ENCODE results near the gene MRO.
"Not testable (repeated sequence)": the region's sequence is repeated elsewhere in the genome, so short reads cannot be mapped to it uniquely, and the experiment has no call there.

Gene MRO

GRCh38 chr18:50819728-50820378, at the start of gene MRO:
MRO (minus strand) TSS chr18:50820016; CDS start chr18:50809400, 10,616 bp downstream.
- peak; percentile 20 to 91 (median 76) for DNase-seq

GRCh38 chr18:50869150-50869549, 49.3 kb upstream of the MRO start:
- DNase-seq: no peak

- peak in 1 of 51 donors; percentile 5 for DNase-seq
These were observed 46.9 kb upstream of the MRO start for GRCh38 chr18:50866765-50867164.

DNA sequence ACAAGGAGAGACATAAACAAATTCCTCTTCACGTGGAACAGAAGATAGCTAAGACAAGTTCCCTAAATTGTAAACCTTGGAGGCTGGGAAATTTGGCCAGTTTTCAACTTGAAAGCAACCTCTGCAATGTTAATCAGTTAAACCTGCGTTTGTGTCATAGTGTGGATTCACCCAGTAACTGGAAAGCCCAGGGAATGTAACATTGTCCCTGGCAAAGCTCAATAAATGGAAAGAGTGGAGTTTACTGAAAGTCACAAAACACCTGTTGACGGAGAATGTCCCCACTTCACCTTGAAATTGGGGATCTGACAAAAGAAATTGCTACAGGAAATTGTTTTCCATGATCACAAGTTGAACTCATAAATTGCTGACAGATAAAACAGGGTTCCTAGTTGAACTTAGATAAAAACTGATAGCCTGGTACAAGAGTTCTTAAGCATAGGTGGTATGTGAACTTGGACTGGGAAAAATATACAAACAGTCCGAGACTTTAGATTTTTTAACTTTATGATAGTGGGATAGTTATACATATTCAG, 44.1 kb upstream of the MRO start:
- DNase-seq: no peak

- no peak for DNase-seq
These were observed 42.6 kb upstream of the MRO start for GRCh38 chr18:50862401-50862800.

DNA sequence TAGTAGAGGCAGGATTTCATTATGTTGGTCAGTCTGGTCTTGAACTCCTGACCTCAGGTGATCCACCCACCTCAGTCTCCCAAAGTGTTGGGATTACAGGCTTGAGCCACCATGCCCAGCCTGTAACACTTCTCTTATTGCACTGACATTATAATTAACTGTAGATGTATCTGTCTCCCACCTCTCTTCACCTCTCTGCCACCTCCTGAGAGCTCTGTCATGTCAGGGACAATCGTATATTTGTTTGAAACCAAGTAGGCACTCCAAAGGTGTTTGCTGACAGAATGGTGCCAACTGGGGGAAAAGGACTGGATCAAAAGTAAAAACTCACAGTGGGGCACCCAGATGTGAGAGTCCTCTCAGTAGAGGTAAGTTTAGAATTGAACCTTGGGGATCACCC, 41.8 kb upstream of the MRO start:
- DNase-seq: no peak

- DNase-seq: no peak
These were observed 40.2 kb upstream of the MRO start for GRCh38 chr18:50859793-50860555.

DNA sequence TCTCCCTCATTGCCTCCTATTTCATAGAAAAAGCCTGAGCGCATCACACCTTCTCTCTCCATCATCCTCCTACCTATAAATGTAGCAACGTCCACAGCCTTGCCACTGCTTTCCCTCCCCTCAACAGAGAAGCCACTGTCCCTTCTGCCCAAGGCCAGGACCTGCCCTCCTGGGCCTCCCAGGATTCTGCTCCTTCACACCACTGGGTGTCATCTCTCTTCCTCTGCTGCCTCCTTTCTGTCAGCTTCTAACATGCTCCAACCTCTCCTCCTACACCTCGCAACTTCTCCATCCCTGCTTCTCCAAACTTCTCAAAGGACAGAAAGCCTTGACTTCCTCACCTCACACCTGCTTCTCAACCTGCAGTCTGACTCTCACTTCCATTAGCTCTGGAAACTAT, 37.9 kb upstream of the MRO start:
- no peak for DNase-seq

DNA sequence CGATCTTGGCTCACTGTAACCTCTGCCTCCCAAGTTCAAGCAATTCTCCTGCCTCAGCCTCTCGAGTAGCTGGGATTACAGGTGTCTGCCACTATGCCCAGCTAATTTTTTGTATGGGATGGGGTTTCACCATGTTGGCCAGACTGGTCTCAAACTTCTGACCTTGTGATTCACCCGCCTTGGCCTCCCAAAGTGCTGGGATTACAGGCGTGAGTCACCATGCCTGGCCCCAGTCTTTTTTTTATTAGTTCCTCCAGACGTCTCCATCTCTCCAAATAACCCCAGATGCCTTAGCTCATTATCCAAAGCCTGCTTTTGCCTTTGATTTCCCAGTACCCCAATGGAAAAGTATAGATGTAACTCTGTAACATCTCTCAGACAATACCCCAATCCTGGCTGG, 37.4 kb upstream of the MRO start:
- not testable (repeated sequence) for DNase-seq

- no peak for DNase-seq
These were observed 36.4 kb upstream of the MRO start for GRCh38 chr18:50855976-50856757.

- peak in 1 of 51 donors; percentile 10 for DNase-seq
These were observed 34.1 kb upstream of the MRO start for GRCh38 chr18:50853863-50854271.

DNA sequence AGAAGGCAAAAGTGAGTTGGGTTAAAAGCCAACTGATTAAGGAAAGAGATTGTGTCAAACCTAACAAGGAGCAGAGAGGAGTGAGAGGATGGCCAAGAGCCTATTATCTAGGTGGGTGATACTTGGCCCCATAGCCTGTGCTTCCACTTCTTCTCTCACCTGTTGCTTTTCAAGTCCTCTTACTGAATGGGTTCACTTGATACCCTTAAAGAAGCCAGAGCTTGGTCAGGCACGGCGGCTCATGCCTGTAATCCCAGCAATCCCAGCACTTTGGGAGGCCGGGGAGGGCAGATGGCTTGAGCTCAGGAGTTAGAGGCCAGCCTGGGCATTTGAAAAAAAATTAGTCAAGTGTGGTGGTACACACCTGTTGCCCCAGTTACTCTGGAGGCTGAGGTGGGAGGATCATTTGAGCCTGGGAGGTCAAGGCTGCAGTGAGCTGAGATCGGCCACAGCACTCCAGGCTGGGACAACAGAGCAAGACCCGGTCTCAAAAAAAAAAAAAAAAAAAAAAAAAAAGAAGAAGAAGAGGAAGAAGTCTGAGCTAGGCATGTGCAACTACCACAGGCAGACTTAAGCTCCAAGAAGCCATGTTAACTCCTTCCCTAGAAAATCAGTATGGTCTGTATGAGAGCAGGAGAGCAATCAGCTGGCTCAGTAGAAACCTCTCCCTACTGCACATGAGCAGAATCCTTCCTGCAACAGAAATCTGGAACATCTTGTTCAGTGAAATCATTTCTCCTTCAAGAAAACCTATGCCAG, 30.7 kb upstream of the MRO start:
- DNase-seq: no peak

- DNase-seq: no peak
These were observed 29.6 kb upstream of the MRO start for GRCh38 chr18:50849419-50849821.

DNA sequence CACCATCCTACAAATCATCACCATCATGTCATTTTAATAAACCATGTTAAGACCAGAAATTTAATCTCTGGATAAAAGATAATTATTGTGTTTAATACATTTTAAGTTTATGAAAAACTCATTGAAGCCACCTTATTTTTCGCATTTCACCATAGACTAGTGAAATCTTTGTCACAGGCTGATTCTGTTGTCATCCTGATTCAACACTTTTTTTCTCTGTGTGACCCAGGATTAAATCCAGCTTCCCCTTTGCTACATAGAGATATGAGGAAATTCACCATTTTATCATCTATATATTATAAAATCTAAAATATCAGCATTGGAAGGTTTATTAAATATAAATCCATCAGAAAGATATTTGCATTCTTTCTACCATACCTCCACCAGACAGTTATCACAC, 29.2 kb upstream of the MRO start:
- DNase-seq: no peak

GRCh38 chr18:50848061-50848551, 28.3 kb upstream of the MRO start:
- no peak for DNase-seq

DNA sequence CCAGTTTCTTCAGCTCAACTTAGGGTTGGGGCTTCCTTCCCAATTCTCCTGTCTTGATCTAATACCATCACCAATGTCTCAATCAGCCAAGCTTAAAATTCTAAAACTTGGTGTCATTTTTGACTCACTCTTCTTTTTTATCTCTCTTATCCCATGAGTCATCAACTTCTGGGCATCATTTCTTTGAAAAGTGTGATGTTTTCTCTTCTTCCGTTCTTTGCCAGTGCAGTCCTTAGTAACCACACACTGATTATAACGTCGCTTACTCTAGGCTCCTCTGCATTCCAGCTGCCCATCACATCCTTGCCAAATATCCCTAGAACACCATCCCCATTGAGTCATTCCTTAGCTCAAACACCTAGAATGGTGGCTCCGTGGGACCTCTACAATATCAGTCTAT, 27.4 kb upstream of the MRO start:
- no peak for DNase-seq

- no peak for DNase-seq
These were observed 25.1 kb upstream of the MRO start for GRCh38 chr18:50844960-50845359.

GRCh38 chr18:50844554-50844953, 24.7 kb upstream of the MRO start:
- DNase-seq: no peak

- DNase-seq: no peak
These were observed 23.0 kb upstream of the MRO start for GRCh38 chr18:50842846-50843245.

DNA sequence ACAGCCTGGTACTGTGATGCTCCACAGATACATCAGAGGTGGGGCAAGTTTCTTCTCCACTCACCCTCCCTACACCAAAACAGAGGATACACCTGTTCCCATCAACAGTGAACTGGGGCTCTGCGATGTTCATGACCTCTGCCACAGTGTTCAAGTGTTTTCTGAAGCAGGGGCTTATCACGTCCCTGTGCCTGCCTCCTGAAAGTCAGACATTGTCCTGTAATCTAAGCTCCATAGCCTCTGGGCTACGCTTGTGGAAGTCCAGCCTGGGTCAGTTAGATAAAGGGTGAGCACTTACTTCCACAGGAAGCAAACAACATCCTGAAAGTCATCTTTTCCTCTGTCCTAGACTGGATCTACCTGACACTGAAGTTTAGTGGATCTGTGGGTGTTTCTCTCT, 20.2 kb upstream of the MRO start:
- DNase-seq: no peak

- no peak for DNase-seq
These were observed 19.5 kb upstream of the MRO start for GRCh38 chr18:50839341-50839740.
